ENCODE results near the gene RPLP2. TPM values are rescaled to one million over a fixed set of nuclear protein-coding genes. Genes with fewer than 3 reads are reported as not detected.

The RPLP2 gene
- total and polyA plus RNA-seq, 4 experiments from 2014 or later = 1,822 to 5,155 (median 4,314) TPM

DNA sequence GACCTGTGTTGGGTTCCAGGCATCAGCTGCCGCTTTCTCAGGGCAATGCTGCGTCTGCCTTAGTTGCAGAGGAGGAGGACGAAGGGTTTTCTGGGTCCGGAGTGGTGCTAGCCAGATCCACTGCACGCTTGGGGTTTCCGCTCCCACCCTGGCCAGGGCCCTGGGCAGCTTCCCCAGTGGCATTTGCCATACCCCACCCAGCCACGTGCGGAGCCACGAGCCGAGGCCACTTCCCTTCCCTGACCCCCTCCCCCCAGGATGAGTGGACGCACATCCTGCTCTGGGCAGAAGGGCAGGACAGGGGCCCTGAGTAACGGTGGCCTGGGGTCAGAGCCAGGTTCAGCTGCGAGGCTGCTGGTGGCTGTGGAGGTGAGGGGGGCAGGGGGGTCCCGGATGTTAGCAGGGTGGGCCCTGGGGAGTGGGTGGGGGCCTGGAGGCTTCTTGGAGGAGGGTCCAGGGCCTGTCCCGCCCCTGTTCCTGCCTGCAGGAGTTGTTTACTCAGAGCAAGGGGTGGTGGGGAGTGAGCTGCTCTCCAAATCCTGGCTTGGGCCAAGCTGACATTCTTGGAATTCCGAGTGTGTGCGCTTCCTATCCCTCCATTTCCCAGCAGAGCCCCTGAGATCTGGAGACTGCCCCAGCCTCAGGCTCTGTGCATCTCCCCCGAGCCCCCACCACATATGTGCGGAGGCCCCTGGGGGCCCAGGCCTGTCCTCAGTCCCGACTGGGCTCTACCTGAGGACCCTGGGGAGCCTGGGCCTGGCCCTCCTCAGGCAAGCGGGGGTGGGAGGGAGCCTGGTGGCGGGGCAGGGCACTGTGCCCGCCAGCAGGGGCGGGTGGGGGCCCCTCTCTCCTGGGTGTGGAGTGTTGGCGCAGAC, 34.3 kb downstream of the RPLP2 start:
- CTCF ChIA-PET (ENCODE audit: partially characterized antibody) = no interaction called here
- H3K27ac ChIP-seq (ENCODE audit: low read depth, low read length) = no peak overlapping the region
- no peak for DNase-seq
- POLR2A ChIA-PET (ENCODE audit: partially characterized antibody) = interaction anchor here (1.2 to 5.2 kb wide), 7 partner anchors 12 to 268 kb away, joined by 4 to 67 read pairs (median 8); partner anchors contain the start of genes CD151, CHID1, PHRF1 and PNPLA2
- intact Hi-C loops (cut with micrococcal nuclease) = loop anchor here (2.0 kb wide), 1 partner anchor 83 kb away; no protein-coding TSS in a partner anchor
- peaks cover 8% of the 10 kb centered on the region for H3K27me3 ChIP-seq (ENCODE audit: insufficient read depth, low read length)
- Mint-ChIP-seq H3K27ac (peak overlapping the region in 2 of 7 donors; percentile 35 to 54), H3K4me1 (peaks cover 6 to 39% (median 20%) of the 10 kb centered on the region in 4 donors), H3K27me3 (peaks cover 2 to 4% of the 10 kb centered on the region in 2 donors), H3K9me3 (peaks cover 0 to 1% (median 0%) of the 10 kb centered on the region in 8 donors), H3K36me3 (peaks cover 0 to 9% of the 10 kb centered on the region in 2 donors), H3K4me3 (peak overlapping the region in 7 of 8 donors; percentile 62 to 78 (median 76))
- H3K9me3 ChIP-seq (ENCODE audit: control insufficient read depth in 1 of 2, low read length in 2 of 2) = no peaks in the 10 kb centered on the region
- H3K4me3 ChIP-seq (ENCODE audit: low read length in 2 of 2) = no peak overlapping the region
- peaks cover 10% of the 10 kb centered on the region for H3K36me3 ChIP-seq (ENCODE audit: insufficient read depth, low read length)
- peaks cover 39% of the 10 kb centered on the region for H3K4me1 ChIP-seq (ENCODE audit: insufficient read depth, low read length)

DNA sequence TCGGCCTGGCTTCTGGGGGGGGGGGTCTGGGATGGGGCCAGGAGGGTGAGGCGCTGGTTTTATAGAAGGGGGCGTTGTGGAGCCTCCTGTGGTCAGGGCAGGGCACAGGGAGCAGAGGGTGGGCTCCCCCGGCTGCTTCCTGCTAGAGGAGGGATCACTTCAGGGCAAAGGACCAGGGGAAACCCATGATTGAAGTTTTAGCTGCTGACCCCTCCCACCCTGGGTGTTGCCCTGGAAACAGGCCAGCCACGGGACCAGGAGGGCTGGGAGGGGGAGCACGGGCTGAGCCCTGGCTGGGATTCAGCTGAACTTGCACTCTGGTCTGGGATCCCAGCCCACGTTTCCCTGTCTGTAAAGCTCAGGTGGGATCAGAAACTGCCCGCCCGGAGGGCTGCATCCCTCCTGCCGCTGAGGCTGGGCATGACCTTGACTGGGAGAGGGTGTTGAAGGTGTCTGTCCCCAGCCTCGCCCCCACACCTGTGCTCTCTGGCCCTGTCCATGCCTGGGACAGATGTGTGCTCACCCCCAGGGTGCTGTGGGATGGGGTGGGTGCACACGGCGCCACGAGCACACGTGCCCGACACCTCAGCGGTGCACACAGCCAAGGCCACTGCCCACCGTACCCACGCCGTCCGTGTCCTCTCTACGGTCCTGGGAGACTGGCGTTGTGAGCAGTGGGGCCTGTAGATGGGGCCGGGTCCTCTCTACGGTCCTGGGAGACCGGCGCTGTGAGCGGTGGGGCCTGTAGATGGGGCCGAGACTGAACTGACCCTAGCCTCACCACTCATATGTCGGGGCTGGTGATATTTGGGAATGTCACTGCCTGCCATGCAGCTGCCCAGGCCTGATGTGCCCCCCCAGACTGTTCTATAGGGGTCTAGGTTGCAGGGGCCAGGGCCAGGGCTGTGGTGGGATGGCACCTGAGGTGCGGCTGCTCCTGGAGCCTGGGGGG, 35.2 kb downstream of the RPLP2 start:
- H3K36me3 Mint-ChIP-seq = peaks cover 0 to 6% of the 10 kb centered on the region in 2 donors
- DNase-seq = no peak
- Histone ChIP-seq H3K27ac (ENCODE audit: low read depth, low read length) (no peak overlapping the region), H3K36me3 (ENCODE audit: insufficient read depth, low read length) (peaks cover 1% of the 10 kb centered on the region), H3K4me1 (ENCODE audit: insufficient read depth, low read length) (peaks cover 39% of the 10 kb centered on the region), H3K27me3 (ENCODE audit: insufficient read depth, low read length) (peaks cover 10% of the 10 kb centered on the region), H3K4me3 (ENCODE audit: low read length in 2 of 2) (no peak overlapping the region), H3K9me3 (ENCODE audit: control insufficient read depth in 1 of 2, low read length in 2 of 2) (no peaks in the 10 kb centered on the region)
- H3K27me3 Mint-ChIP-seq = peaks cover 2 to 4% of the 10 kb centered on the region in 2 donors
- peak overlapping the region in 1 of 8 donors; percentile 46 for H3K4me3 Mint-ChIP-seq
- CTCF ChIA-PET (ENCODE audit: partially characterized antibody) = no interaction called here
- peak overlapping the region in 1 of 7 donors; percentile 21 for H3K27ac Mint-ChIP-seq
- intact Hi-C loops (cut with micrococcal nuclease) = no loop called here
- POLR2A ChIA-PET (ENCODE audit: partially characterized antibody) = interaction anchor here (3.1 to 5.2 kb wide), 3 partner anchors 13 to 66 kb away, joined by 8 to 67 read pairs (median 57); partner anchors contain the start of genes CD151, CHID1 and PNPLA2
- peaks cover 6 to 38% (median 21%) of the 10 kb centered on the region in 4 donors for H3K4me1 Mint-ChIP-seq
- H3K9me3 Mint-ChIP-seq = peaks cover 0 to 1% (median 0%) of the 10 kb centered on the region in 8 donors

DNA sequence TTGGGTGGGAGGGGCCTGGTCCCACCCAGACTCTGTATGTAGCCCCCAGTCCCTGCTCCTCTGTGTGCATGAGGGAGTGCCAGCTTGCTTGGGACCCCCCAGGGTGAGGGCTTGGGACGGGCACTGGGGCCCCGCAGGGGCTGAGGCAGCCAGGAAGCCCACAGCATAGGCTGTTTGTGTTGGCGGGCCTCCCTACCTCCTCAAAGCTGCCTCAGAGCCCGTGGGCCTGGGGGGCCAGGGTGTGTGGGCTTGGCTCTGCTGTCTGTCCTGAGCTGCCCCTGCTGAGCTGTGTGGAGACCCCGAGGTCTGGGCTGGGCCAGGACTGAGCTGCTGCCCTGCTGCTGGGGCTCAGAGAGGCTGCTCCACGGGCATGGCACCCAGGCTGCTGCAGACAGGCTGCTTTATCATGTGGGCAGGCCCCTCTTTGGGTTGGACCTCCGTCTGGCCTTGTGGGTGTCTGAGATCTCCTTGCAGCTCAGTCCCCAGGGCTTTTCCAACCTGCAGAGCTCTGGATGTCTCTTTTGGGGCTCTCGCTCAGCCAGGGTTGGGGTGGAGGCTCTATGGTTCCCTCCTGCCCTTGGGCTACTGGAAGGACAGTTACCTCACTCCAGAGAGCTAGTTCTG, 36.2 kb downstream of the RPLP2 start:
- H3K4me1 Mint-ChIP-seq = peaks cover 4 to 28% (median 12%) of the 10 kb centered on the region in 4 donors
- peaks cover 0 to 3% of the 10 kb centered on the region in 2 donors for H3K36me3 Mint-ChIP-seq
- H3K9me3 Mint-ChIP-seq = no peaks in the 10 kb centered on the region
- H3K9me3 ChIP-seq (ENCODE audit: control insufficient read depth in 1 of 2, low read length in 2 of 2) = no peaks in the 10 kb centered on the region
- no peaks in the 10 kb centered on the region for H3K36me3 ChIP-seq (ENCODE audit: insufficient read depth, low read length)
- no peak overlapping the region for H3K4me3 ChIP-seq (ENCODE audit: low read length in 2 of 2)
- DNase-seq = no peak
- H3K27me3 Mint-ChIP-seq = peaks cover 2 to 4% of the 10 kb centered on the region in 2 donors
- H3K4me1 ChIP-seq (ENCODE audit: insufficient read depth, low read length) = peaks cover 28% of the 10 kb centered on the region
- H3K27ac ChIP-seq (ENCODE audit: low read depth, low read length) = no peak overlapping the region
- intact Hi-C loops (cut with micrococcal nuclease) = no loop called here
- peaks cover 10% of the 10 kb centered on the region for H3K27me3 ChIP-seq (ENCODE audit: insufficient read depth, low read length)
- H3K27ac Mint-ChIP-seq = peak overlapping the region in 1 of 7 donors; percentile 32
- POLR2A ChIA-PET (ENCODE audit: partially characterized antibody) = interaction anchor here (1.2 kb wide), 1 partner anchor 26 kb away, joined by 5 read pairs; no protein-coding TSS in a partner anchor
- H3K4me3 Mint-ChIP-seq = peak overlapping the region in 1 of 8 donors; percentile 35
- CTCF ChIA-PET (ENCODE audit: partially characterized antibody) = interaction anchor here (4.1 kb wide), 1 partner anchor 205 kb away, joined by 35 read pairs; no protein-coding TSS in a partner anchor

DNA sequence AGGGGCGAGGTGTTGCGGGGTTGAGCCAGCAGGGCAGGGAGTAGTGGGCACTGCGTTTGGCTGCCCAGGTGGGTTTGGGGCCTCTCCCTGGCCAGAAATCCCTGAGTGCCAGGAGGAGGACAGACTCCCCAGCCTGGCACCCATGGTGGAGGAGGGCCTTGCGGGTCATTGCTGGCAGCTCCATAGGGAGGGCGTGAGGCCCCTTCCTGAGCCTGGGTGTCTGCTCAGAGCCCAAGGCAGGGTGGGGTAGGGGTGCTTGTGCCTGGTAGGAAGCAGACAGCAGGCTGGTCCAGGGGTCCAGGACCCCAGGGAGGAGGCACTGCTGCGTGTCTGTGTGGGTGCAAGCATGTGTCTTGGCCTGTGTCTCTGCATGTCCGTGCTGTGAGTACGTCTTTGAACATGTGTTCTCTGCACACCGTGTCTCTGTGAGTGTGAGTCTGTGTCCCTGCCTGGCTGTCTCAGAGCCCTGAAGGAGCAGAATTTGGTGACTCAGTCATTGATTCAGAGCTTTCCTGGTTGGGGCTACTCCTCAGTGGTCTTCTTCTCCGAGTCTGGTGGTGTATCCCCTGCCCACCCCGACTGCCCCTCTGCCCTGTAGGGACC, 36.8 kb downstream of the RPLP2 start:
- Histone ChIP-seq H3K9me3 (ENCODE audit: control insufficient read depth in 1 of 2, low read length in 2 of 2) (no peaks in the 10 kb centered on the region), H3K36me3 (ENCODE audit: insufficient read depth, low read length) (no peaks in the 10 kb centered on the region), H3K4me1 (ENCODE audit: insufficient read depth, low read length) (peaks cover 22% of the 10 kb centered on the region), H3K27me3 (ENCODE audit: insufficient read depth, low read length) (peaks cover 10% of the 10 kb centered on the region), H3K4me3 (ENCODE audit: low read length in 2 of 2) (no peak overlapping the region), H3K27ac (ENCODE audit: low read depth, low read length) (no peak overlapping the region)
- H3K27me3 Mint-ChIP-seq = peaks cover 2 to 4% of the 10 kb centered on the region in 2 donors
- no peak for DNase-seq
- CTCF ChIA-PET (ENCODE audit: partially characterized antibody) = interaction anchor here (1.0 to 4.1 kb wide), 2 partner anchors 9 to 204 kb away, joined by 3 to 35 read pairs; no protein-coding TSS in a partner anchor
- peaks cover 2 to 21% (median 8%) of the 10 kb centered on the region in 4 donors for H3K4me1 Mint-ChIP-seq
- no peaks in the 10 kb centered on the region for H3K9me3 Mint-ChIP-seq
- H3K4me3 Mint-ChIP-seq = peak overlapping the region in 1 of 8 donors; percentile 20
- intact Hi-C loops (cut with micrococcal nuclease) = no loop called here
- peaks cover 0 to 3% of the 10 kb centered on the region in 2 donors for H3K36me3 Mint-ChIP-seq
- peak overlapping the region in 1 of 7 donors; percentile 32 for H3K27ac Mint-ChIP-seq
- POLR2A ChIA-PET (ENCODE audit: partially characterized antibody) = interaction anchor here (1.2 kb wide), 1 partner anchor 27 kb away, joined by 5 read pairs; no protein-coding TSS in a partner anchor

DNA sequence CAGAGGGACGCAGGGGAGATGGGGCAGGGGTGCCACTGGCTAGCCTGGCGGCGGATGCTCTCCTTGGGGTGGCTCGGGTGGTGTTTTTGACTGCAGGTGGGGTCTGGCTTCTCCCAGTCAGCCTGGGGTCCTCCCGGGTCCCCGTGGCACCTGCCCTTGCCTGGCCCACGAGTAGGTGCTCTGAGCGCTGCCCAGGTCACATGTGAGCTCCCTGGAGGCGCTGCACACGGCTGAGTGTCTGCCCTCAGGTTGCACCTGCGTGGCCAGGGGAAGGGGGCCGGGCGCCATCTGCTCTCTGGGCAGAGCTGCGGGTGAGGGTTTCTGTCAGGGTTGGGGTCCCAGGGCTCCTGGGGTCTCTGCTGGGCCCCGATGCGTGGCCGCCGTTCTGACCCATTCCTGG, 38.1 kb downstream of the RPLP2 start:
- H3K27me3 Mint-ChIP-seq = peaks cover 4% of the 10 kb centered on the region in 2 donors
- peaks cover 2 to 21% (median 8%) of the 10 kb centered on the region in 4 donors for H3K4me1 Mint-ChIP-seq
- Histone ChIP-seq H3K27me3 (ENCODE audit: insufficient read depth, low read length) (peaks cover 10% of the 10 kb centered on the region), H3K36me3 (ENCODE audit: insufficient read depth, low read length) (no peaks in the 10 kb centered on the region), H3K9me3 (ENCODE audit: control insufficient read depth in 1 of 2, low read length in 2 of 2) (no peaks in the 10 kb centered on the region), H3K27ac (ENCODE audit: low read depth, low read length) (no peak overlapping the region), H3K4me1 (ENCODE audit: insufficient read depth, low read length) (peaks cover 22% of the 10 kb centered on the region), H3K4me3 (ENCODE audit: low read length in 2 of 2) (no peak overlapping the region)
- no peak overlapping the region for H3K27ac Mint-ChIP-seq
- CTCF ChIA-PET (ENCODE audit: partially characterized antibody) = interaction anchor here (1.0 to 4.1 kb wide), 6 partner anchors 10 to 207 kb away, joined by 3 to 35 read pairs (median 3); partner anchors contain the start of gene RPLP2
- no peaks in the 10 kb centered on the region for H3K9me3 Mint-ChIP-seq
- peaks cover 0 to 1% of the 10 kb centered on the region in 2 donors for H3K36me3 Mint-ChIP-seq
- DNase-seq = no peak
- H3K4me3 Mint-ChIP-seq = peak overlapping the region in 1 of 8 donors; percentile 25
- intact Hi-C loops (cut with micrococcal nuclease) = no loop called here
- POLR2A ChIA-PET (ENCODE audit: partially characterized antibody) = interaction anchor here (0.6 to 1.4 kb wide), 5 partner anchors 62 to 203 kb away, joined by 3 to 6 read pairs (median 3); partner anchors contain the start of gene AP2A2
